Fibroblast of skin of left quadriceps (primary cell): ENCODE results near the gene RAB36.

Experiments
- DNase-seq, 2 experiments: peaks; one replicate each; pipeline ENCODE4 v3.0.0-alpha.2; 2013; ENCODE audit warnings: low read depth in 2 of 2

The RAB36 gene

DNA sequence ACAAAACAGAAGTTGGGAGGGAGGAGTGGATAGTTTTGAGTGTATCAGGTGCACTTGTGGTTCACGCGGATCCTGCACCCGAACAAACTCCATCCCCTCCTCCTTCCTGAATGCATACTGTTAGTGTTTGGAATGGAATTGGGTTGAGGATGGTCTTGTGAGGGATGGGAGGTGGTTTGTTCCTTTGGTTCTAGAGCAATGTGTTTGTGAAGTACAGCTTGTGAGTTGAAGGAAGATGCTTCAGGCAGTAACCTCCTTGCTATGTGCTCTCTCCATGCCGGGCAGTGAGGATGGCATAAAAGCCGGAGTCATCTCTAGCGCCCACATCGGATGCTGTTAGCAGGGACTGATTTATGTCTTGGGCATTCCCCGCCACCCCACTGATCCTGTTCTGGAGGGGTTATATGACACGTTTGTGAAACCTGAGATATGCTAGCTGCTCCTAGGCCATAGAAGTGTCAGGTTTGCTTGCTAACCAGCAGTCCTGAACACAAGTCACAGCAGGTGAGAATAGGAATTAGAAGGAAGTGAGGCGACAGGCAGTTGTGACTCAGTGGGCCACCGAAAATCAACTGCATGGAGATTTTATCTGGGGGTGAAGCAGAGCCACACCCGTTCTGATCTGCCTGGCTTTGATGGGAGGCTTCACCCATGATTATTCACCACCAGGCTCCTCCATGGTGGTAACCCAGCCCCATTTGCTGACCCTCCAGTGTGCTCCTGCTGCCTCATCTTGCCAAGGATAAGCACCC is 37.2 kb downstream of the RAB36 start:
- no peak for DNase-seq

DNA sequence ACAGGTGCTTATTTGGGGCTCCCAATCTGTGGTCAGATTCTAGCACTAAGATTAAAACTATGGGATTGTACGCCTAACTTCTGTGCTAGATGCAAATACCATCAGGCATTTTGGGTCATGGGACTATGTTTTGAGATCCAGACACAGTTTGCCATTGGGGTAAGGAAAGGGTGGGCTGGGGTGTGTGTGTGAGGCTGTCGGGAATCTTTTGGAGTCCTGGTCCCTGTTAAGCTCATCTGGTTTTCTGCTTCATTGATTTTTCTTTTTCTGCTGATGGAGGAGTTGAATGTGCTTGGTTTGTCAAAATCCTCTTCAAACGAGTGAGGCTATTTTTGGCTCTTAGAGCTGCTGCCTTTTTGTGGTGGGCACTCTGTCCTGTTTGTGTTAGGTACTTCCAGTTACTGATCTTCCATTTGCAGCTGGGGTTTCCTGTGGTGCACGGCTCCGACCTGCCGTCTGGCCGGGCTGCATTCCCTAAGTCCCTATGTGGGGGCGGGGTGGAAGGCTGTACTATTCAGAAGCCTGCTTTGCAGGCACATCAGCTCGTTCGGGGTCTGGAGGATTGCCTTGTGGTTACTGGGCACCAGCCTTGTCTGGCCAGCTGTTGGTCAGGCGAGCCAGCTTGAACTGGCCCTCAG is 37.9 kb downstream of the RAB36 start:
- DNase-seq, result no peak

GRCh38 chr22:23184100-23184763 is 39.0 kb downstream of the RAB36 start:
- no peak for DNase-seq

DNA sequence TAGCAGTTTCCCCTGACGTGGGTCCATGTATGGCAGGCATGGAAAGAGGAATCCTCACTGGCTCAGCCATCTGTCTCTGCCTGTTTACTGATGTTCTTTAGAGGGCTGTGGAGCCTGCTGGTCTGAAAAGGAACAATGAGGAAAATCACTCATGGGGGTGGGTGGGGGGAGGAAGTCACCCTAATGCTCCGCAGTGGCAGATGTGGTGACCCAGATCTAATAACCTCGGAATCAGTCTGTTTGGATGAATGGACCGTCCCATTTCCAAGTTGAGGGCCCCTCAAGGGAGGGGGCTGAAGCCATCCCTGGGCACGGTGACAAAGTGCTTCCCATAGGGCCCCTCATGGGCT is 39.5 kb downstream of the RAB36 start:
- DNase-seq, result no peak

DNA sequence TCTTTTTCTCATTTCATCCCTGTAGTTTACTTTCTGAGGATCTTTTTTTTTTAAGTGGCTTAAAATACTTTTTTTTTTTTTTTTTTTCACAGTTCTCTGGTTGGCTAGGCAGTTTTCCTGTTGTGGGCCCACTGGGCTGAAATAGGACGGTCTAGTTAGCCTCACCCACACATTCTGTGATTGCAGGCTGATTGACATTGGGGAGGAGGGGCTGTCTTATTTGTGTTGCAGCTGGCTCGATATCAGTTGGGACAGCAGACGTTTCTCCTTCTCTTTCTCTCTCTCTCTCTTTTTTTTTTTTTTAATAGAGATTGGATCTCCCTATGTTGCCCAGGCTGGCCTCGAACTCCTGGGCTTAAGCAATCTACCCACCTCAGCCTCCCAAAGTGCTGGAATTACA is 41.9 kb downstream of the RAB36 start:
- DNase-seq, result no peak

GRCh38 chr22:23187871-23188700 is 42.8 kb downstream of the RAB36 start:
- no peak for DNase-seq

- DNase-seq, result no peak
These were observed 45.2 kb downstream of the RAB36 start for GRCh38 chr22:23190526-23190925.

- DNase-seq, result no peak
These were observed 46.9 kb downstream of the RAB36 start for GRCh38 chr22:23192133-23192532.

GRCh38 chr22:23192558-23192957 is 47.3 kb downstream of the RAB36 start:
- DNase-seq, result no peak

DNA sequence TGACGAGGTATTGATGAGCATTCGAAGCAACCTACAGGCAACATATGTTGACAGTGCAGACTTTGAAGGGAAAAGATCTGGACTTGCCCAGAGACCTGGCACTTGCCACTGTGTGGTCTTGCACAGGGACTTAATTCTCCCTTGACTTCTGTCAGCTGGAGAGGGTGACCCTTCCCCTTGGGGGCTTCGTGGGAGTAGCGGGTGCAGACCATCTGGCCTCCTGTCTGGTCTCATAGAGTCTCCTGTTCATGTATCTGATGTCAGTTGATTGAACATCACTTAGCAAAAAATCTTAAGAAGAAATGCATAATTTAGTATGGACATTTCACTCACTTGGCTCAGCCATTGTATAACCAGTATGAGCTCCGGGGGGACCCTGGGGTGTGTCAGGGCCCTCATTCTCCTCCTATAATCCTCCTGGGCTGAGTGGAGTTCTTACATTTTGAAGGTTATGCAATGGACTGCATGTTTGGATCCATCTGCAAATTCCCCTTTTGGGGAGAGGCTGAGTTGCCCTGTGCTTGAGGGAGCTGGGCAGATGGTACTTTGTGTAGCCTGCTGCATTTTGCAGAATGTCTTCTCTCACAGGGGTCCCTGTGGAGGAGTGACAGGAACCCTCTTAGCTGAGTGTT is 48.0 kb downstream of the RAB36 start:
- DNase-seq, result no peak

DNA sequence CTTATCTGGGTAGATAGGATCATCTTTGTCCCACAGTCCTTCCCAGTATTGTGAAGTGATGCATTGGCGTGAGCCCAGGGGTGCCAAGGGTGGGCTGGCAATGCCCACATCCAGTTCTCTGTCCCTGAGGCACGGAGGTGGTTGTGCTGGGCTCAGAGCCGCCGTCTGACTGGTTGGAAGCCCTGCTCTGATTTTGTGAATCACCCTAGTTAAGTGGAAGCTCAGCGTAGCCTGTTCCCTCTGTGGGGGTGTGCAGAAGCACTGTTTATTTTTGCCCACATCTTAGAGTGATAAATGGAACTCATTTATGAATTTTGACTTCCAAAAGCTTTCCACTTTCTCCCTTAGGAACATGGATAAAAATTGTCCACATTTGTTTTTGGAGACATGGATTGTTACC is 48.6 kb downstream of the RAB36 start:
- no peak for DNase-seq

DNA sequence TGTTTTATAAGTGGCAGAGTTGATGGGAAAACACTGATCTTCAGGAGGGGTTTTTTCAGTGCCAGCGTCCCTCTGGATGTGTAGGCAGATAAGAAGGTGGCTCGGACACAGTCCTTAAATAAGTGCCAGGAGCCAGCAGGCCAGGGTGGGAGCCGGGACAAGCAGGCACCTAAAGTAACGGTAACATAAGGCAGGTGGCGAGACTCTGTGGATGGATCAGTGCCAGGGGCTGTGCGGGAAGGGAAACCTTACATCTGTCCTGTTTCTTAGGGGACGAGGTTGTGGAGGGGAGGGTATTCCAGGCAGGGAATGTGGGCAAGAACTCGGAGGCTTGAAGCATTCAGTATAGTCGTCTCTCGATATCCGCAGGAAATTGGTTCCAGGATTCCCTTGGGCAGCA is 50.9 kb downstream of the RAB36 start:
- no peak for DNase-seq

DNA sequence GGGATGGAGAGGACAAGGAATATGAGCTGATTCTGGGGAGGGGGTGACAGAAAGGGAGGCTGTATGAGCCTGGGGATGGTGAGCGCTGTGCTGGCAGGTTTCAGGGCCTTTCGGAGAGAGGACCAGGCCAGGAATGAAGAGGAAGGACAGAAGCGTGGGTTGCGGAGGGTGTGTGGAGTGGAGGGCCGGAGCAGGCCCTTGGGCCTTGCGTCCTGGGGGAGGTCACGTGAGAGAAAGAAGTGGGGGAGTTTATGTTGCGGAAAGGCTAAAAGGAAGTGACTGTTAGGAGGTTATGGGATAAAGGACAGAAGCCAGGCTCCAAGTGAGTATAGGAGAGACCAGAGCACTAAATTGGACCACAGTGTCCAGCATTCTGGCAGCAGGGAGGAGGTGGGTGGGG is 52.6 kb downstream of the RAB36 start:
- no peak for DNase-seq

DNA sequence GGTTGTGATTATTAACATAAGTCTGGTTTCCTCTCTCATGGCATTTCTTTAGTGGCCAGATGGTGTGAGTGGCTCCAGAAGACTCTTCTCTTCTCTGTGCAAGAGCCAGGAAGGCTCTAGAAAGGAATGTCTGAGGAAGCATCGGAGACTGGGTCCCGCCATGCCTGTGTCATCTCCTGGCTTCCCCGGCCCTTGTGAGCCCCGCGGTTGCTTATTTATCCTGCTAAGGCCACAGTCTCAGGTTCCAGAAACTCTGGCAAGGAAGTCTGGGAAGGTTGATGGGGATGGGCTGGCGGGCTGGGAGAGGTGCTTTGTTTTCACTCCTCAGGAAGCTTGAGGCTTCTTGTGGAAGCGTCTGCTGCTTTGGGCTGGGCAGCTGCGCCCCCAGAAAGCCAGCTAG is 53.9 kb downstream of the RAB36 start:
- DNase-seq, result no peak

DNA sequence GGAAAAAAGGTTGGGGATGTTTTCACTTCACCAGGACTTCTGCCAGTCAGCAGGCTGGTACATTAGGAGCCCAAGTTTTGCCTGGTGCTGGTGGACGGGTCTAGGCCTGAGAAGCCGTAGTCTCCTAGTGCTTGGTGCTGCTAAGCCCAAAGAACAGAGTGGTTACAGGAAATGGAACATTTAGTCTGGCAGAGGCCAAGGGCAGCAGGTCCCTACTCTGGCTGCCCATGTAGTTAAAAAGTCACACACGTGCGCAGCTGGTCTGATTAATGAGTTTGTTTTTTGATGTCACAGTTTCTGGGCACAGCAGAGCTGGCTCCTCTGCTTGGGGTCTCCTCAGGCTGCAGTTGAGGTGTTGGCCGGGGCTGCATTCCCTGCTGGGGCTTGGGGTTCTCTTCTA is 55.6 kb downstream of the RAB36 start:
- DNase-seq, result no peak

GRCh38 chr22:23202812-23203451 is 57.7 kb downstream of the RAB36 start:
- DNase-seq, result no peak

DNA sequence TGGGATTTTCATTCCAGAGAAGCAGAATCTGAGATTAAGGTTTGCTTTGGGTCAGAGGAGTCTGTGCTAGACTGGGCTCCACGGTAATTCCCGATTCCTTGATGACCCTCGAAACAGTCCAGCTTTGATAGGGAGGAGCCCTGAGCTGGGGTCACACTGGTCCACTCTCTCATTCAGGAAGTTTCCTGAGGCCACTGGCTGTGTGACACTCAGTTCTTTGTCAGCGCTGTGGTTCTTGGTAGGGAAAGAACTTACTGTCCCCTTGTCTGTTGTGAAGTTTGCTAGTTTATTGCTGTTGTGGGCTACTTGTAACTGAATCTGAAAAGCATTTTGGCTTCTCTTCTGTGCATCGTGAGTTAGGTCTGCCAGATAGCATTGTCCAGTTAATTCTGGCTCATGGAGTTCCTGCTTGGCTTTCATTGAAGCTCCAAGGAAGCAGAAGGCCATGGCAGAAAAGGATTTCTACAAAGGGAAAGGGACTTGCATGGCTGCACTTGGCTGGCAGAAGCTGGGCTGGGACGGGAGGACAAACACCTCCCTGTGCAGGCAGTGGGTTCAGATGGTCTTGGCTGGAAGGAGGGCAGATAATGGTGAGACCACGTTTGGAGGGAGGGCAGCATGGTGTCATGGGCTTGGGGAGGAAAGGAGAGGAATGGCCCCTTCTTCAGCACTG is 58.3 kb downstream of the RAB36 start:
- no peak for DNase-seq

GRCh38 chr22:23204125-23204488 is 58.8 kb downstream of the RAB36 start:
- DNase-seq, result no peak

DNA sequence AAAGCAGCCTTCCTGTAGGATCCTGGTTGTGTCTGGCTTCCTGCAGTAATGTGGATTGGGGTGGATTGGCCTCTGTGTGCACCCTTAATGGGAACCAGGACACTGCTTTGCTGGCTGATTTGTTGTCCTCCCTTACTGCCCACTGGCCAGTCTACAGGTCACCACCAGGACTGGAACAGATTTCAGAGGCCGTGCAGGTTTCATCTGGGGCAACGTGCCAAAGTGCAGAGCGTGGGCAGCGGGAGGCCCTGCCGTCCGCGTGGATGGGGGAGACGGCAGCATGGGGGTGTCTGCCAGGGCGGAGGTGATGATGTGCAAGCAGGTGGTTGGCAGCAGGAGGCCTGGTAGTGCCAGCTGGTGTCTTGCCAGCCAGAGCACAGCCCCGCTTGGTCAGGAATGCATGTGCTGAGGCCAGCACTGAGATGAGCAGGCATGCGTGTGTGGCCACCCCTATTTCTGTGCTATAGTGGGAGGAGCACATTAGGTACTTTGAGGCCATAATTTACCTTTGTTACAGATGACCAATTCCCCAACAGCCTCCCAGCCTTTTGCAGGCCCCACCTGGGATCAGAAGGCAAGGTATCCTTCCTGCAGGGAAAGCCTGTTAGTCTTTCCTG is 59.4 kb downstream of the RAB36 start:
- no peak for DNase-seq

DNA sequence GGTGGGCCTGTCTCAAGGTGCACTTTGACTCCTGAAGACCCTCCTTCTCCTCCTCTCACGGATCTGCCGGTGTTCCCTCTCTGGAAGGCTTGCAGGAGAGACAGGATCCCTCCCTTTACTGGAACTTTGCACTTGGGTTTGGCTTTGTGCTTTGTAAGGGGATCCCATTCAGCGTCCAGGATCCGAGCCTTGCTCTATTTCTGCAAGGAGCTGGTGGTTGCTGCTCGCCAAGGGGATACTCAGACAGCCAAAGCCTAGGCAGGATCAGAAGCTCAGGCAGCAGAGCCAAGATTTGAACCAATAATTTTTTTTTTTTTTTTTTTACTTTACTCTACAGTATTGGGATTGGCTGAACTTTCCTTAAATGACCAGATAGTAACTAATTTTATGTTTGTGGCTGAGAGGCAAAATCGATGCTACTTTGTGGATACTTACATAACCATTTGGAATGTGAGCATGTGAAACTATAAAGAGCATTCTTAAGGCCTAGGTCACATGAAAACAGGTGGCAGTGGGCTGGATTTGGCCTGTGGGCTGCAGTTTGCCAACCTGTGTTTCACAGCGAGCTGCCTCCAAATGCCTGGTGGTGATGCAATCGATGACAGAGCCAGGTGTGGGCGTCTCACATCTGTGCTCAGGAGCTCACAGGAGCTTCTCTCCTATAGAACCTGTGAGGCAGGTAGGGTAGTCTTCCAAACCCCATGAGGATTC is 60.2 kb downstream of the RAB36 start:
- DNase-seq, result no peak
